GM21526 (cell line): ENCODE data around the gene MYOG.

Source experiments
- ATAC-seq: cut with Tn5 transposase; IDR thresholded peaks from one replicate; pipeline ENCODE4 v1.9.1; 2021; ENCODE audit warnings: moderate library complexity; ENCODE audit not compliant: unreplicated experiment, low FRiP score

Gene MYOG

GRCh38 chr1:203091199-203091477, 5.3 kb upstream of the MYOG start:
- ATAC-seq, result no peak

GRCh38 chr1:203090421-203091198, 4.8 kb upstream of the MYOG start:
- ATAC-seq, result no peak

- no peak for ATAC-seq
Observed at GRCh38 chr1:203089651-203090045, 3.8 kb upstream of the MYOG start.

- ATAC-seq, result no peak
Observed at GRCh38 chr1:203089001-203089650, 3.3 kb upstream of the MYOG start.

- no peak for ATAC-seq
Observed at GRCh38 chr1:203088441-203088840, 2.6 kb upstream of the MYOG start.

GRCh38 chr1:203086992-203087763, 1.4 kb upstream of the MYOG start:
- no peak for ATAC-seq

- no peak for ATAC-seq
Observed at GRCh38 chr1:203084588-203085527, 954 bp downstream of the MYOG start.

GRCh38 chr1:203083463-203083921, 2.3 kb downstream of the MYOG start:
- no peak for ATAC-seq

GRCh38 chr1:203082571-203083462, 3.0 kb downstream of the MYOG start:
- ATAC-seq, result no peak

- no peak for ATAC-seq
Observed at GRCh38 chr1:203082231-203082505, 3.6 kb downstream of the MYOG start.

GRCh38 chr1:203081465-203082230, 4.2 kb downstream of the MYOG start:
- no peak for ATAC-seq

- no peak for ATAC-seq
Observed at GRCh38 chr1:203080456-203080855, 5.4 kb downstream of the MYOG start.

- ATAC-seq, result no peak
Observed at GRCh38 chr1:203078478-203078877, 7.3 kb downstream of the MYOG start.

GRCh38 chr1:203077956-203078355, 7.9 kb downstream of the MYOG start:
- ATAC-seq, result no peak

GRCh38 chr1:203077367-203077766, 8.4 kb downstream of the MYOG start:
- no peak for ATAC-seq

- ATAC-seq, result no peak
Observed at GRCh38 chr1:203076031-203076511, 9.7 kb downstream of the MYOG start.

GRCh38 chr1:203075236-203076030, 10.4 kb downstream of the MYOG start:
- no peak for ATAC-seq

GRCh38 chr1:203074610-203075009, 11.2 kb downstream of the MYOG start:
- ATAC-seq, result no peak
